OCI-LY3 (cell line): ENCODE measurements around the gene TUNAR.

Experiments used
- H2AFZ ChIP-seq: fragments of 200-600, 300-600 bp; shearing (Covaris generic); 2 replicates; pipeline ENCODE4 v1.6.0; 2014; ENCODE audit warnings: antibody characterized with exemption, low read depth, low read length
- H3K27ac ChIP-seq: fragments of 200-600, 300-600 bp; sonication (generic); 2 replicates; pipeline ENCODE4 v1.5.1; 2014; ENCODE audit warnings: mild to moderate bottlenecking, low read length, moderate library complexity, mixed read lengths
- H3K27me3 ChIP-seq: fragments of 200-600, 300-600 bp; sonication (generic); 2 replicates; pipeline ENCODE4 v1.6.1; 2014; ENCODE audit warnings: low read depth, low read length, mixed read lengths
- H3K36me3 ChIP-seq: fragments of 200-600, 300-600 bp; sonication (generic); replicated peaks from 2 replicates; pipeline ENCODE3; 2014; ENCODE audit warnings: low read depth, low read length, mixed read lengths
- H3K4me1 ChIP-seq: fragments of 300-600, 200-600 bp; sonication (generic); 2 replicates; pipeline ENCODE4 v1.6.1; 2014; ENCODE audit warnings: low read length, mixed read lengths
- H3K4me2 ChIP-seq: fragments of 200-600, 300-600 bp; sonication (generic); 2 replicates; pipeline ENCODE4 v1.6.1; 2014; ENCODE audit warnings: low read length, mixed read lengths
- H3K4me3 ChIP-seq: fragments of 300-600, 200-600 bp; sonication (generic); 2 replicates; pipeline ENCODE4 v1.5.1; 2014; ENCODE audit warnings: antibody characterized with exemption, mild to moderate bottlenecking, low read length, moderate library complexity
- H3K79me2 ChIP-seq: fragments of 300-600, 200-600 bp; shearing (Covaris generic); 2 replicates; pipeline ENCODE4 v1.6.1; 2014; ENCODE audit warnings: mild to moderate bottlenecking, low read length, mixed read lengths
- H3K9ac ChIP-seq: fragments of 300-600, 200-600 bp; shearing (Covaris generic); 2 replicates; pipeline ENCODE4 v1.6.0; 2014; ENCODE audit warnings: mild to moderate bottlenecking, low read length, moderate library complexity
- H3K9me3 ChIP-seq: fragments of 200-600, 300-600 bp; shearing (Covaris generic); 2 replicates; pipeline ENCODE4 v1.6.1; 2014; ENCODE audit warnings: low read length, mixed read lengths; ENCODE audit not compliant: insufficient read depth
- H4K20me1 ChIP-seq: fragments of 200-600, 300-600 bp; sonication (generic); 2 replicates; pipeline ENCODE4 v1.6.1; 2016; ENCODE audit warnings: low read length, mixed read lengths; ENCODE audit not compliant: insufficient read depth
- CTCF ChIP-seq: fragments of 200-600, 300-600 bp; sonication (generic); IDR thresholded peaks from 2 replicates; pipeline ENCODE4 v1.5.1; 2014; ENCODE audit warnings: antibody characterized with exemption, low read length, low read depth
- EZH2phosphoT487 ChIP-seq: fragments of 200-600 bp; shearing (Covaris generic); IDR thresholded peaks from 2 replicates; pipeline ENCODE4 v1.6.1; 2018; ENCODE audit warnings: antibody characterized with exemption, mixed run types, low read depth

TUNAR gene

GRCh38 chr14:95897280-95897679 lies 20.6 kb downstream of the TUNAR start:
- H3K36me3 ChIP-seq, result no peaks in the 10 kb centered on the region
- TF ChIP-seq EZH2phosphoT487 (no peak), CTCF (no peak)
- H4K20me1 ChIP-seq, result no peaks in the 10 kb centered on the region
- H3K9me3 ChIP-seq, result no peaks in the 10 kb centered on the region
- no peak overlapping the region for H3K9ac ChIP-seq
- H2AFZ ChIP-seq, result no peak overlapping the region
- H3K4me2 ChIP-seq, result no peak overlapping the region
- no peaks in the 10 kb centered on the region for H3K4me1 ChIP-seq
- no peak overlapping the region for H3K27ac ChIP-seq
- peaks cover 41% of the 10 kb centered on the region for H3K27me3 ChIP-seq
- H3K4me3 ChIP-seq, result no peak overlapping the region
- no peaks in the 10 kb centered on the region for H3K79me2 ChIP-seq

- Histone ChIP-seq H3K36me3 (no peaks in the 10 kb centered on the region), H3K4me1 (no peaks in the 10 kb centered on the region), H2AFZ (no peak overlapping the region), H3K4me3 (no peak overlapping the region), H3K9me3 (no peaks in the 10 kb centered on the region), H3K27ac (no peak overlapping the region), H3K9ac (no peak overlapping the region), H3K4me2 (no peak overlapping the region), H3K27me3 (peaks cover 33% of the 10 kb centered on the region), H4K20me1 (no peaks in the 10 kb centered on the region), H3K79me2 (no peaks in the 10 kb centered on the region)
- TF ChIP-seq CTCF (no peak), EZH2phosphoT487 (no peak)
Observed at GRCh38 chr14:95901054-95901453, 24.4 kb downstream of the TUNAR start.

GRCh38 chr14:95902273-95902826 lies 25.7 kb downstream of the TUNAR start:
- H3K36me3 ChIP-seq, result no peaks in the 10 kb centered on the region
- no peak overlapping the region for H3K9ac ChIP-seq
- no peaks in the 10 kb centered on the region for H3K9me3 ChIP-seq
- no peaks in the 10 kb centered on the region for H3K79me2 ChIP-seq
- TF ChIP-seq EZH2phosphoT487 (no peak), CTCF (no peak)
- peaks cover 27% of the 10 kb centered on the region for H3K27me3 ChIP-seq
- no peak overlapping the region for H3K4me2 ChIP-seq
- no peaks in the 10 kb centered on the region for H3K4me1 ChIP-seq
- no peak overlapping the region for H3K4me3 ChIP-seq
- H2AFZ ChIP-seq, result no peak overlapping the region
- no peaks in the 10 kb centered on the region for H4K20me1 ChIP-seq
- no peak overlapping the region for H3K27ac ChIP-seq

GRCh38 chr14:95903165-95903564 lies 26.5 kb downstream of the TUNAR start:
- H4K20me1 ChIP-seq, result no peaks in the 10 kb centered on the region
- H2AFZ ChIP-seq, result no peak overlapping the region
- no peak for TF ChIP-seq EZH2phosphoT487
- no peak for TF ChIP-seq CTCF
- no peak overlapping the region for H3K4me2 ChIP-seq
- H3K4me1 ChIP-seq, result no peaks in the 10 kb centered on the region
- no peak overlapping the region for H3K27ac ChIP-seq
- H3K36me3 ChIP-seq, result no peaks in the 10 kb centered on the region
- no peaks in the 10 kb centered on the region for H3K79me2 ChIP-seq
- no peaks in the 10 kb centered on the region for H3K9me3 ChIP-seq
- peaks cover 19% of the 10 kb centered on the region for H3K27me3 ChIP-seq
- H3K9ac ChIP-seq, result no peak overlapping the region
- no peak overlapping the region for H3K4me3 ChIP-seq
